ENCODE measurements around the gene GLUD1.
"Not testable (repeated sequence)": the region's sequence is repeated elsewhere in the genome, so short reads cannot be mapped to it uniquely, and the experiment has no call there.

GLUD1 gene

GRCh38 chr10:87045434-87045938, 49.2 kb downstream of the GLUD1 start:
- DNase-seq (ENCODE audit: low spot score) = no peak

- DNase-seq (ENCODE audit: low spot score) = not testable (repeated sequence)
These were observed 51.1 kb downstream of the GLUD1 start for GRCh38 chr10:87043579-87043978.

DNA sequence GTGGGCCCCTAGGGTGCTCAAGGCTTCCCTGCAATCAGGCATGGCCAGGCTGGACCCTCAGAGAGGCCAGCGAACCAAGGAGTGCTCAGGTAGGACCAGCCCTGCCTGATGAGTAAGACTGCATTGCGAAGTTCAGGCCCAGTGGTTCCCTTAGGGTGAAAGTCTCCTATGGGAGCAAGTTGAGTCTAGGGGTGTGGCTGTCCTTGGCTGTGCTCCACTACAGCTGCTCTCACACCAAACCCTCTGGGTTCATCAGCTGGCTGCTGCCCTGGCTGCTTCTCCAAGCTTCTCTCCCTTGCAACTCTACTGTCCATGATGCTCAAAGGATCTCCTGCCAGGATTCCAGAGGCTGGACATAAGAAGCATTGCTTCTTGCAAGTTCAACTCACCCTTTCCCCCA, 55.9 kb downstream of the GLUD1 start:
- peak; percentile 12 for DNase-seq (ENCODE audit: low spot score)

- DNase-seq (ENCODE audit: low spot score) = no peak
These were observed 56.3 kb downstream of the GLUD1 start for GRCh38 chr10:87038286-87038717.

DNA sequence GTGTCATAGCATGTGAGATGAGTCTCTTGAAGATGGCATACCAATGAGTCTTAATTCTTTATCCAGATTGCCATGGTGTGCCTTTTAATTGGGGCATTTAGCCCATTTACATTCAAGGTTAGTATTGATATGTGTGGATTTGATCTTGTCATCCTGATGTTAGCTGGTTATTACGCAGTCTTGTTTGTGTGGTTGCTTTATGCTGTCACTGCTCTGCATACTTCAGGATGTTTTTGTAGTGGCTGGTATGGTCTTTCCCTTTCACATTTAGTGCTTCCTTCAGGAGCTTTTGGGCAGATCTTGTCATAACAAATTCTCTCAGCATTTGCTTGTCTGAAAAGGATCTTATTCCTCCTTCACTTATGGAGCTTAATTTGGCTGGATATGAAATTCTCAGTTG, 58.0 kb downstream of the GLUD1 start:
- no peak for DNase-seq (ENCODE audit: low spot score)

DNA sequence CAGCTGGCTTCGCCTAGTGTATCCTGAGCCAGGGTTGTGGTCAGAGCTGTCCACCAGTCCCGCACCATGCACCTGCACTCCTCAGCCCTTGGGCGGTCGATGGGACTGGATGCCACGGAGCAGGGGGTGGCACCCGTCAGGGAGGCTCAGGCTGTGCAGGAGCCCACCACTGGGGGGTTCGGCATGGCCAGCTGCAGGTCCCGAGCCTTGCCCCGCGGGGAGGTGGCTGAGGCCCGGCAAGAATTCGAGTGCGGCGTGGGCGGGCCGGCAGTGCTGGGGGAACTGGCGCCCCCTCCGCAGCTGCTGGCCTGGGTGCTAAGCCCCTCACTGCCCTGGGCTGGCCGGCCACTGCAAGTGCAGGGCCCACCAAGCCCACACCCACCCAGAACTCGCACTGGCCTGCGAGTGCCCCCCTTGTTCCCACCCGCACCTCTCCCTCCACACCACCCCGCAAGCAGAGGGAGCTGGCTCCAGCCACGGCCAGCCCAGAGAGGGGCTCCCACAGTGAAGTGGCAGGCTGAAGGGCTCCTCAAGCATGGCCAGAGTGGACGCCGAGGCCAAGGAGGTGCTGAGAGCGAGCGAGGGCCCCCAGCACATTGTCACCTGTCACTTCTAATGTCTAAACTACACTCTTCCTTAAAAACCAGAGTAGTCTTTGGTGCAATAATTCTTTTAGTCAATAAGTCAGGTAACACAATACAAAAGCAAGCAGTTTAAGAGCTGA, 63.6 kb downstream of the GLUD1 start:
- no peak for DNase-seq (ENCODE audit: low spot score)

DNA sequence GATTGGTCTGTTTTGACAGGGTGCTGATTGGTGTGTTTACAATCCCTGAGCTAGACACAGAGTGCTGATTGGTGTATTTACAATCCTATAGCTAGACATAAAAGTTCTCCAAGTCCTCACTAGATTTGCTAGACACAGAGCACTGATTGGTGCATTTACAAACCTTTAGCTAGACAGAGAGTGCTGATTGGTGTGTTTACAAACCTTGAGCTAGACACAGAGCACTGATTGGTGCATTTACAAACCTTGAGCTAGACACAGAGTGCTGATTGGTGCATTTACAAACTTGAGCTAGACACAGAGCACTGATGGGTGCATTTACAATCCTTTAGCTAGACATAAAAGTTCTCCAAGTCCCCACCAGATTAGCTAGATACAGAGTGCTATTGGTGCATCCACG, 64.2 kb downstream of the GLUD1 start:
- not testable (repeated sequence) for DNase-seq (ENCODE audit: low spot score)

- DNase-seq (ENCODE audit: low spot score) = not testable (repeated sequence)
These were observed 67.7 kb downstream of the GLUD1 start for GRCh38 chr10:87026747-87027508.

- DNase-seq (ENCODE audit: low spot score) = not testable (repeated sequence)
These were observed 69.2 kb downstream of the GLUD1 start for GRCh38 chr10:87025285-87025958.

DNA sequence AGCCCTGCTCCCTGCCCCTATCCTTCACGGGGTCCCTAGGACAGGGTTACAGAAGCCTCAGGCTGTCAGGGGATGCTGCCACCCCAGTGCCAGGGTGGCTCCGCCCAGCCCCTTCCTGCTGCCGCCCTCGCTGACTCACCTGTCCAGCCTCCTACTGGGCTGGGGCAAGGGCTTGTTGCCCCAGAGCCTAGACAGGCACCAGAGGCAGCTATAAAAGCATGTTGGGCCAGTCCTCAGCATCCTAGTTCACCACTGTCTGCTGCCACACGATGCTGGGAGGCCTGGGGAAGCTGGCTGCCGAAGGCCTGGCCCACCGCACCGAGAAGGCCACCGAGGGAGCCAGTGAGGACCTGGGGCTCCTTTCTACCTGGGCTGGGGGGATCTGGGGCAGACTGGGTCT, 74.6 kb downstream of the GLUD1 start, which contains the start of gene FAM25A:
TSS of gene FAM25A (plus strand) at position 239 of the 400 bp plus-strand sequence. CDS start at position 270, 31 bp downstream.
- DNase-seq (ENCODE audit: low spot score) = not testable (repeated sequence)

GRCh38 chr10:87019504-87019903, 75.1 kb downstream of the GLUD1 start:
- not testable (repeated sequence) for DNase-seq (ENCODE audit: low spot score)

DNA sequence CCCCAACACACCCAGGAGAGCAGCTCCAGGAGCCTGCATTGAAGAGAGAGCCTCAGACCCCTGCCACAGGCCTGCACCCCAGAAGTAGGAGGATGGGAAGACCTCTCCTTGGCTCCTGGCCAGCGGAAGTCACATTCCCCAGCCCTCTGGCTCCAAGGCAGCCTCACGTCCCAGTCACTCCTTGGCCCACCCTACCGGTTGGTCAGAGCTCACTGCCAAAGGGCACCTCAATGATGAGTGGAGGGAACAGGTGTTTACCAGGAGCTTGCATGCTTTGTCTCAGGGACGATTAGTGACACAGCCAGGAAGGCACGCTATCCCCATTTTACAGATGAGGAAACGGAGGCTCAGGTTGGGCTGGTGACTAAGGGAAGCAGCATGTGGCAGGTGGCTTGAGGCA, 75.6 kb downstream of the GLUD1 start:
- DNase-seq (ENCODE audit: low spot score) = not testable (repeated sequence)

- DNase-seq (ENCODE audit: low spot score) = not testable (repeated sequence)
These were observed 76.5 kb downstream of the GLUD1 start for GRCh38 chr10:87018127-87018526.

DNA sequence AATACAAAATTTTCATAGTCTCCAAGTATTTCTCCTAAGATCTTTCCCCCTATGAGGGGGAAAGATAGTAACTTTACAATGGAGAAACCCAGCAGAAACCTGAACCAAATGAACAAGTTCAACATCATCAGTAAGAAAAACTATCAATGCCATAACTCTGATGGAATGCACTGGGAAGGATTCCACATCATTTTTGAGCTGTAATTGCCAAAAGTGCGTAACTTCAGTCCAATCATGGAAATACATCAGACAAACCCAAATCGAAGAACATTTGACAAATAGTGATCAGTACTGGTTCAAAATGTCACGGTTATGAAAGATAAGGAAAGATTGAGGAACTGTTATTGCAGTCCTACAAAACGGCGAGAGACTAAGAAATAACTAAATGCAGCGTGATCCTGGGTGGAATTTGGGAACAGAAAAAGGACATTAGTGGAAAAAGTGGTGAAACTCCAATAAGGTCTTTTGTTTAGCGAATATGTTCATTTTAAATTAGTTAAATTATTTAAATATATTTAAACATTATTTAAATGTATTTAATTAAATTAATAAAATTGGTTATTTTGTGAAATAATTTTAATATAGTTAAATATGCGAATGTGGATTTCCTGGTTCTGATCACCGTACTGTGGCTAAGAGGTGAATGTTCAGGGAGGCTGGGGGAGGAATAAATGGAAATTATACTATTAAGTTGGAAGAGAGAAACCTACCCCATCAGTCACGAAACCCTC, 79.5 kb downstream of the GLUD1 start:
- DNase-seq (ENCODE audit: low spot score) = peak; percentile 20

- not testable (repeated sequence) for DNase-seq (ENCODE audit: low spot score)
These were observed 81.1 kb downstream of the GLUD1 start for GRCh38 chr10:87013528-87013927.

- not testable (repeated sequence) for DNase-seq (ENCODE audit: low spot score)
These were observed 85.4 kb downstream of the GLUD1 start for GRCh38 chr10:87009134-87009696.

DNA sequence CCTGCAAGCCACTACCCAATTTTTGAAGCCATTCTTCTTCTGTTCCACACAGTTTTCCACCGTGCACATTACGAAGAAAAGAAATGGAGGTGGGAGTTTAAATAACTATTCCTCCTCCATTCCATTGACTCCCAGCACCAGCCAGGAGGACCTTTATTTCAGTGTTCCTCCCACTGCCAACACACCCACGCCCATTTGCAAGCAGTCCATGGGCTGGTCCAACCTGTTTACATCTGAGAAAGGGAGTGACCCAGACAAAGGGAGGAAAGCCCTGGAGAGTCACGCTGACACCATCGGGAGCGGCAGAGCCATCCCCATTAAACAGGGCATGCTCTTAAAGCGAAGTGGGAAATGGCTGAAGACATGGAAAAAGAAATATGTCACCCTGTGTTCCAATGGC, 86.3 kb downstream of the GLUD1 start:
- DNase-seq (ENCODE audit: low spot score) = not testable (repeated sequence)

GRCh38 chr10:87007674-87008073, 87.0 kb downstream of the GLUD1 start:
- DNase-seq (ENCODE audit: low spot score) = not testable (repeated sequence)

DNA sequence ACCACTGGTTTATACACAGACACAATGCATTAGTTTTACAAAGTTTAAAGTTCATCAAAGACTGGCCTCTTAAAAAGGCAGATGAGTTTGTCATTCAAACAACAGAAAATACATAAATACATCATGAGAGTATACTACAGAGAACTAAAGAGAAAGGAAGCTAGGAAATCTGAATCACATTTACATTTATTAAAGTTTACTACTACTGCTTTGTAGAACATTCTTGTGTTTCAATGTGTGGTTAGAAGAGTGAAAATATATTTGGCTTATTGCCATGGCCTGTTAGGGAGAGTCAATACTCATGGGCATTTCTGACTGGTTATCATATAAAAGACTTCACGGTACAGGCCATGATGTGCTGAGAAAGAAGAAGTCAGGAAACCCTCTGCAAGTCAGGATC, 87.5 kb downstream of the GLUD1 start:
- DNase-seq (ENCODE audit: low spot score) = not testable (repeated sequence)

DNA sequence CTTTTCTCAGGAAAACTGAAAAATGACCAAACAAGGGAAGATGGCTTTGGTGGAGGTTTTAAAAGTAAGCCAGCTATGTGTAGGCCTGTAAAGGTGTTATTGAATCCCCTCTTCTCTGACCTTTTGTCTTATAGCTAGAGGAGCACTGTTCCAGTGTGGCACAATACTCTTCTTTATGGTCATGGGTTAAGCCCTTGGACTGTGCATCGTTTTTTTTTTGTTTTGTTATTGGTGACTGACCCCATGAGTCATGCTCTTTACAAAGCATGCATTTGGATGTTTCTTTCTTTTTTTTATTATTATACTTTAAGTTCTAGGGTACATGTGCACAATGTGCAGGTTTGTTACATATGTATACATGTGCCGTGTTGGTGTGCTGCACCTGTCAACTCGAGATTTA, 94.2 kb downstream of the GLUD1 start:
- no peak for DNase-seq (ENCODE audit: low spot score)
